HFFc6 (cell line): ENCODE measurements around the gene BRD1. TPM values are rescaled to one million over a fixed set of nuclear protein-coding genes. Genes with fewer than 3 reads are reported as not detected.

Experiments used
- DNase-seq: peaks from one replicate; pipeline ENCODE4 v3.0.0-alpha.2; 2018
- H3K27ac Mint-ChIP-seq: 2 replicates; pipeline ENCODE4 v1.8.0; 2020; ENCODE audit warnings: mild to moderate bottlenecking, mixed read lengths
- H3K27me3 Mint-ChIP-seq: 2 replicates; pipeline ENCODE4 v1.8.0; 2021; ENCODE audit warnings: mild to moderate bottlenecking, moderate library complexity, mixed read lengths; ENCODE audit not compliant: insufficient read depth
- H3K36me3 Mint-ChIP-seq: 2 replicates; pipeline ENCODE4 v1.8.0; 2021; ENCODE audit warnings: low read depth, mixed read lengths
- H3K4me1 Mint-ChIP-seq: 2 replicates; pipeline ENCODE4 v1.8.0; 2020; ENCODE audit warnings: low read depth, mixed read lengths
- H3K4me3 Mint-ChIP-seq: 2 replicates; pipeline ENCODE4 v1.8.0; 2020; ENCODE audit warnings: mild to moderate bottlenecking, moderate library complexity, mixed read lengths
- H3K9me3 Mint-ChIP-seq: 2 replicates; pipeline ENCODE4 v1.8.0; 2020; ENCODE audit warnings: mild to moderate bottlenecking, mixed read lengths
- total RNA-seq, 6 experiments: library from RNA; stranded (reverse); fragmentation: NEBNext Ultra II Directional; extraction: Animal tissue kit (Norgen Biotek cat#: 25700); gene quantifications; 2 replicates in 1 of 6; 3 replicates in 5 of 6; pipeline ENCODE4 v1.2.3, GENCODE V29; 2021
- TF ChIP-seq, protein P1 (sequence below): fragments of 200-600 bp; sonication (generic); IDR thresholded peaks from 2 replicates; pipeline ENCODE4 v1.5.0; 2021; ENCODE audit warnings: antibody characterized with exemption, mild to moderate bottlenecking

The BRD1 gene
- total RNA-seq, 6 experiments from 2014 or later: 17.2 to 20.8 (median 18.1) TPM

GRCh38 chr22:49793296-49793695 lies 34.4 kb downstream of the BRD1 start:
- peaks cover 12% of the 10 kb centered on the region; the same call in 1 of the 2 replicates for H3K4me1 Mint-ChIP-seq
- H3K27ac Mint-ChIP-seq: peak overlapping the region; percentile 3; the same call in 1 of the 2 replicates
- H3K4me3 Mint-ChIP-seq: no peak overlapping the region
- no peak for DNase-seq
- peaks cover 25% of the 10 kb centered on the region for H3K36me3 Mint-ChIP-seq
- TF ChIP-seq, protein P1, sequence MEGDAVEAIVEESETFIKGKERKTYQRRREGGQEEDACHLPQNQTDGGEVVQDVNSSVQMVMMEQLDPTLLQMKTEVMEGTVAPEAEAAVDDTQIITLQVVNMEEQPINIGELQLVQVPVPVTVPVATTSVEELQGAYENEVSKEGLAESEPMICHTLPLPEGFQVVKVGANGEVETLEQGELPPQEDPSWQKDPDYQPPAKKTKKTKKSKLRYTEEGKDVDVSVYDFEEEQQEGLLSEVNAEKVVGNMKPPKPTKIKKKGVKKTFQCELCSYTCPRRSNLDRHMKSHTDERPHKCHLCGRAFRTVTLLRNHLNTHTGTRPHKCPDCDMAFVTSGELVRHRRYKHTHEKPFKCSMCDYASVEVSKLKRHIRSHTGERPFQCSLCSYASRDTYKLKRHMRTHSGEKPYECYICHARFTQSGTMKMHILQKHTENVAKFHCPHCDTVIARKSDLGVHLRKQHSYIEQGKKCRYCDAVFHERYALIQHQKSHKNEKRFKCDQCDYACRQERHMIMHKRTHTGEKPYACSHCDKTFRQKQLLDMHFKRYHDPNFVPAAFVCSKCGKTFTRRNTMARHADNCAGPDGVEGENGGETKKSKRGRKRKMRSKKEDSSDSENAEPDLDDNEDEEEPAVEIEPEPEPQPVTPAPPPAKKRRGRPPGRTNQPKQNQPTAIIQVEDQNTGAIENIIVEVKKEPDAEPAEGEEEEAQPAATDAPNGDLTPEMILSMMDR: no peak
- H3K27me3 Mint-ChIP-seq: no peaks in the 10 kb centered on the region; the same call in 1 of the 2 replicates
- H3K9me3 Mint-ChIP-seq: no peaks in the 10 kb centered on the region

DNA sequence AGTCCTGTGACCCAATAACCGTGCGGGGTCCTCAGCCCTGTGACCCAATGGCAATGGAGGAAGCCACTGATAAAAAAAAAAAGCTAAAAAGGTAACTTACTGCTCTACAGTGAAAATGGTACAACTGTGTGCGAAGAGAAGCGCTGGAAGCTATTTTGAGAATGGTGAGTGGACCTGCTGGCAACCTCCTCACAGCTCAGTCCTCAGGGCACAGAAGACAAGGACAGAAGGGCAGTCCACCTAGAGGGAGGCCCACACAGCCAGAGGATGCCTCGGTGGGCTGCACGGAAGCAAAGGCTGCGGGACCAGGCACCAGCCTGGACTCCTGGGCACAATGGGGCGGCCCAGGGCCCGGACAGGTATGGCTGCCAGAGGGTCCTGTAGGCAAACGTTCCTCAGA lies 35.6 kb downstream of the BRD1 start:
- H3K27ac Mint-ChIP-seq: no peak overlapping the region

DNA sequence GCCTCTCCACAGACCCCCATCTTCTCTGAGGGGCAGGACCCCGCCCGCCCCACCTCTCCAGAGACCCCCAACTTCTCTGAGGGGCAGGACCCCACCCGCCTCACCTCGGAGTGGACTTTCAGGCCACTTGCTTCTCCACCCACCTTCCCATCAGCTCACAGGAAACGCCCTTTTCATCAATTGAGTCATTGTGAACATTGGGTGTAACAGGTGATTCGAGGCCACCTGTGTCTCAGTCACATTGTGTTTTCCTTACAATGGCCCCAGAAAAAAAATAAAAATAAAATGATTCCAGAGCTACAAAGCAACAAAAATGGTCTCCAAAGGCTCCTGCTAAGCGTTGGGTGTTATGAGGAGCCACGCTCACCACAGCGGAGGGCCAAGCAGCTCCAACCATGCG lies 36.0 kb downstream of the BRD1 start:
- Mint-ChIP-seq H3K4me1 (peaks cover 17% of the 10 kb centered on the region; the same call in 1 of the 2 replicates), H3K27me3 (no peaks in the 10 kb centered on the region; the same call in 1 of the 2 replicates), H3K9me3 (no peaks in the 10 kb centered on the region), H3K4me3 (no peak overlapping the region), H3K36me3 (peaks cover 19% of the 10 kb centered on the region), H3K27ac (no peak overlapping the region)
- TF ChIP-seq, protein P1: no peak
- DNase-seq: no peak

More for the DNA sequence above, 35.6 kb downstream of the BRD1 start:
- no peak for DNase-seq
- H3K4me1 Mint-ChIP-seq: peaks cover 17% of the 10 kb centered on the region; the same call in 1 of the 2 replicates
- no peaks in the 10 kb centered on the region; the same call in 1 of the 2 replicates for H3K27me3 Mint-ChIP-seq
- TF ChIP-seq, protein P1: no peak
- no peak overlapping the region for H3K4me3 Mint-ChIP-seq
- peaks cover 17% of the 10 kb centered on the region for H3K36me3 Mint-ChIP-seq
- no peaks in the 10 kb centered on the region for H3K9me3 Mint-ChIP-seq

DNA sequence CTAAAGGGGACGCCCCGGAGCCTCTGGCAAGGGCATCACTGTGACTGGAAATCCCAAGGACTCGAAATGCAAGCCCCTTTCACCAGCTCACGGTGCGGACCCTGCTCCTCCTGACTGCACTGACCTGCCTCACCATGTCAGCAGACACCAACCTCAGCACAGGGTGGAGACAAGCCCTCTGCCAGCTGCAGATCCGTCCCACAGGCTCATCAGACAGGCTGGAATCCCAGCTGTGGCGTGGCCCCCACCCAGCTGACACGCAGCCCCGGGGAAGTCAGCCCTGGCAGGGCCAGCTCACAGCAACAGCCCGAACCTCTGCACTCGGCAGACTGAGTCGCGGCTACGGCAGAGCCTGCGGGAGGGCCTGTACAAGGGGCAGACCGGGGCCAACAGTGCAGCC lies 36.8 kb downstream of the BRD1 start:
- no peak overlapping the region for H3K4me3 Mint-ChIP-seq
- peaks cover 17% of the 10 kb centered on the region; the same call in 1 of the 2 replicates for H3K4me1 Mint-ChIP-seq
- no peaks in the 10 kb centered on the region; the same call in 1 of the 2 replicates for H3K27me3 Mint-ChIP-seq
- no peak for DNase-seq
- peaks cover 22% of the 10 kb centered on the region for H3K36me3 Mint-ChIP-seq
- TF ChIP-seq, protein P1: no peak
- H3K9me3 Mint-ChIP-seq: no peaks in the 10 kb centered on the region
- H3K27ac Mint-ChIP-seq: no peak overlapping the region

DNA sequence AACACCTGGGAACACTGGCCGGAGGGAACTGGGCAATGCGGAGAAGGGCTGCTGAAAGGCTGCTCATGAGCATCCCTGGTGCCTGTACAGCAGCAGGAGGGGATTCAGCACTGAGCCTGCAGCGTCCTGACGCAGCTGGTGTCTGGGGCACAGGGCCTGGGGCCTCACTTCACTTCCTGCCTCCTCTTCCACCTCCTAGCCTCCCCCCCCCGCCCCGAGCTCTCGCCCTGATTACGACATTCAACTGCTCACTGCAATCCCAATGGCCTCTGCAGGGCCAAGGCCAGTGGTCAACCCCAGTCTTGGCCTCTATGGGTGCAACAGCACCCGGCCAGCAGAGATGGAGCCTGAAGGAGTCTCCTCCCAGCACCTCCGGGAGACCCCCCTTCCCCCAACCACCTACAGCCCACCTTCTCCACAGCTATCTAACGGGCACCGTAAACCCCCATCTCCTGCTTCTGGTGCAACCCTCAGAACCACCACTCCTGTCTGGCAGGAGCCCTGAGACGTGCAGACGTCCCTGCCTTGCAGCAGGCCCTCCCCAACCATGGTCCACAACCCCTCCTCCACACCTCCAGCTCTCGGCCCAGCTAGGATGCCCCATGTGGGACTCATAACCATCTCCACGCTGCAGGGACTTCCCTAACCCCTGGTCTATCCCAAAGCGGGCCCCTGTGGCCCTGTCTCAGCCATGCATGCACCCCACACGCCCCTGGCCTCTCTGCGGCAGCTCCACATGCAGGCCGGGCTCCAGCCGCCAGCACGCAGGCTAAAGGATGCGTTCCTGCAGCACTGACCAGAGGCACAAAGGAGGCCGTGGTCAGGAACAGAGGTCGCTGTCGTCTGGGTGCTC lies 38.2 kb downstream of the BRD1 start:
- peaks cover 15% of the 10 kb centered on the region for H3K36me3 Mint-ChIP-seq
- no peaks in the 10 kb centered on the region; the same call in 1 of the 2 replicates for H3K27me3 Mint-ChIP-seq
- peaks cover 17% of the 10 kb centered on the region; the same call in 1 of the 2 replicates for H3K4me1 Mint-ChIP-seq
- TF ChIP-seq, protein P1: no peak
- no peak overlapping the region; the same call in 1 of the 2 replicates for H3K4me3 Mint-ChIP-seq
- no peaks in the 10 kb centered on the region for H3K9me3 Mint-ChIP-seq
- H3K27ac Mint-ChIP-seq: peak overlapping the region; percentile 43
- DNase-seq: peak; percentile 6
